ENCODE results near the gene SGPP2.

GRCh38 chr2:222398446-222398885, 25.9 kb upstream of the SGPP2 start:
- no peak for TF ChIP-seq CTCF (IDR thresholded peaks at IDR 0.05; ENCODE audit: borderline replicate concordance, extremely low read depth, low read length, poor library complexity, severe bottlenecking)
- no peak for TF ChIP-seq EZH2 (IDR thresholded peaks at IDR 0.05; ENCODE audit: borderline replicate concordance, low read depth, low read length, severe bottlenecking)
